D721Med (cell line): ENCODE measurements around the gene SEZ6L.

Experiments used
- DNase-seq: peaks from one replicate; pipeline ENCODE4 v3.0.0; 2011; ENCODE audit warnings: low spot score; ENCODE audit not compliant: insufficient read length
- FAIRE-seq: peaks from 2 replicates; lab custom pipeline; 2011; peaks lifted over from hg19 to GRCh38; lab: Jason Lieb, UNC
- TF ChIP-seq, protein P1 (sequence below): IDR thresholded peaks from 2 replicates; pipeline ENCODE4 v1.5.1; 2012; ENCODE audit warnings: mild to moderate bottlenecking, control low read depth; ENCODE audit not compliant: insufficient read depth; ENCODE audit errors: missing control alignments

SEZ6L gene

DNA sequence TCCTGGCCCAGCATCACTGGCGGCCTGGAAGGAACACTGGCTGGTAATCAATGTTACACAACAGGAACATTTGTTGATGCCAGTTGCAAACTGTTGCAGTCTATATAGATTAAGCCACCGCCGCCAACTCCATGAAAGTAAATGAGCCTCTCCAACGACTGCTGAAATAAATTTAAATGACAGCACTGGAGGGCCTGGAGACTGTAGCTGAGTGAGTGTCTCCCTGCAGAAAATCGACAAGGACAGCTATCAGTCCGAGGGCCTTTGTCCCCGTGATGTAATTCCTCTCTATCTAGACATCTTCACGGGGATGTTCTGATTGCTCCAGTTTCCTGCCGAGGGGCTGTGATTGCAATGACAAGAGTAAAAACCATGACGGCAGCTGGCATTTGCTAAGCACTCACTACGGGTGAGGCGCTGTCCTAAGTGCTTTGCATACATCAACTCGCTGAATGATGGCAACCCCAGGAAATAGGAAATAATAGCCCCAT lies 120.4 kb downstream of the SEZ6L start:
- FAIRE-seq (no peak), DNase-seq (no peak)
- TF ChIP-seq, protein P1, sequence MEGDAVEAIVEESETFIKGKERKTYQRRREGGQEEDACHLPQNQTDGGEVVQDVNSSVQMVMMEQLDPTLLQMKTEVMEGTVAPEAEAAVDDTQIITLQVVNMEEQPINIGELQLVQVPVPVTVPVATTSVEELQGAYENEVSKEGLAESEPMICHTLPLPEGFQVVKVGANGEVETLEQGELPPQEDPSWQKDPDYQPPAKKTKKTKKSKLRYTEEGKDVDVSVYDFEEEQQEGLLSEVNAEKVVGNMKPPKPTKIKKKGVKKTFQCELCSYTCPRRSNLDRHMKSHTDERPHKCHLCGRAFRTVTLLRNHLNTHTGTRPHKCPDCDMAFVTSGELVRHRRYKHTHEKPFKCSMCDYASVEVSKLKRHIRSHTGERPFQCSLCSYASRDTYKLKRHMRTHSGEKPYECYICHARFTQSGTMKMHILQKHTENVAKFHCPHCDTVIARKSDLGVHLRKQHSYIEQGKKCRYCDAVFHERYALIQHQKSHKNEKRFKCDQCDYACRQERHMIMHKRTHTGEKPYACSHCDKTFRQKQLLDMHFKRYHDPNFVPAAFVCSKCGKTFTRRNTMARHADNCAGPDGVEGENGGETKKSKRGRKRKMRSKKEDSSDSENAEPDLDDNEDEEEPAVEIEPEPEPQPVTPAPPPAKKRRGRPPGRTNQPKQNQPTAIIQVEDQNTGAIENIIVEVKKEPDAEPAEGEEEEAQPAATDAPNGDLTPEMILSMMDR = no peak

DNA sequence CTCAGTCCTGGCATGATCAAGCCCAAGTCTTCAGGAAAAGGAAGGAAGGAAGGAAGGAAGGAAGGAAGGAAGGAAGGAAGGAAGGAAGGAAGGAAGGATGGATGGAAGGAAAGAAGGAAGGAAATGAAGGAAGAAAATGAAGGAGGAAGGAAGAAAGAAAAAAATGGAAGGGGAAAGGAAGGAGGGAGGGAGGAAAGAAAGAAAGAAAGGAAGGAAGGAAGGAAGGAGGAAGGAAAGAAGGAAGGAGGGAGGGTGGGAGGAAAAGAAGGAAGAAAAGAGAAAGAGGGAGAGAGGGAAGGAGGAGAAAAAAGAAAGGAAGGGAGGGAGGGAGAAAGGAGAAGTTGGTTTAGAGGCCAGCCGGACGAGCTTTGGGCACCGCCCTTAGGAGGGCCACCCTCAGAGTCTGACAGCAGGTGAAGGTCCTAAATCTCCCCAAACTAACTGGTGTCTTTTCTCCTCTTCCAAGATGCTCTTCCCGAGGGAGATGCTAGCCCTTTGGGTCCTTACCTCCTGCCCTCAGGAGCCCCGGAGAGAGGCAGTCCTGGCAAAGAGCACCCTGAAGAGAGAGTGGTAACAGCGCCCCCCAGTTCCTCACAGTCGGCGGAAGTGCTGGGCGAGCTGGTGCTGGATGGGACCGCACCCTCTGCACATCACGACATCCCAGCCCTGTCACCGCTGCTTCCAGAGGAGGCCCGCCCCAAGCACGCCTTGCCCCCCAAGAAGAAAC lies 122.8 kb downstream of the SEZ6L start:
- no peak for FAIRE-seq
- DNase-seq = no peak
- TF ChIP-seq, protein P1 = no peak

DNA sequence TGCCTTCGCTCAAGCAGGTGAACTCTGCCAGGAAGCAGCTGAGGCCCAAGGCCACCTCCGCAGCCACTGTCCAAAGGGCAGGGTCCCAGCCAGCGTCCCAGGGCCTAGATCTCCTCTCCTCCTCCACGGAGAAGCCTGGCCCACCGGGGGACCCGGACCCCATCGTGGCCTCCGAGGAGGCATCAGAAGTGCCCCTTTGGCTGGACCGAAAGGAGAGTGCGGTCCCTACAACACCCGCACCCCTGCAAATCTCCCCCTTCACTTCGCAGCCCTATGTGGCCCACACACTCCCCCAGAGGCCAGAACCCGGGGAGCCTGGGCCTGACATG lies 123.4 kb downstream of the SEZ6L start:
- TF ChIP-seq, protein P1 = no peak
- DNase-seq (no peak), FAIRE-seq (no peak)

DNA sequence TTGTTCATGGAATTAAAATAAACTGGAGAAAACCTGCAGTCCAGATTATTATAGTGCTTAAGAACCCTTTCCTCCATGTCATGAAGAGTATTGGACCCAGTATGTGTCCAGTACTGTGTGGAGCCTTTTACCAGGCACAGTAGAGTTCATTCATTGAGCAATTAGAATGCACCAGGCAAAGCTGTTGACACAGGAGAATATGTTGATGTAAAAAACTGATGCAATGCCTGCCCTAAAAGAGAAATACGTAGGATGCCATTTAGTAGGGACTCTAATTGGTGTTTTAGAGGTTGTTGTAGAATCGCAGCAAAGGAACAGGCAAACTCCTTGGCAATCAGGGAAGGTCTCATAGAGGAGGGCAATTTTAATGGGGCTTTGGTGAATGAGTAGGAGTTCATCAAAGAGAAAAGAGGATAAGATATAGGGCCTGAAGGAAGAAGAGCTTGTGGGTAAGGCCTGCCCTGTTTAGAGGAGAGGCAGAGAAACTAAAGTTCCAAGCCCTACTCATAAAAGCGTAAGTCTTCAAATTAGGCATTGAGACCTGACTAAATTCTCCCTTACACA lies 126.4 kb downstream of the SEZ6L start:
- no peak for FAIRE-seq
- TF ChIP-seq, protein P1 = no peak
- DNase-seq = no peak

DNA sequence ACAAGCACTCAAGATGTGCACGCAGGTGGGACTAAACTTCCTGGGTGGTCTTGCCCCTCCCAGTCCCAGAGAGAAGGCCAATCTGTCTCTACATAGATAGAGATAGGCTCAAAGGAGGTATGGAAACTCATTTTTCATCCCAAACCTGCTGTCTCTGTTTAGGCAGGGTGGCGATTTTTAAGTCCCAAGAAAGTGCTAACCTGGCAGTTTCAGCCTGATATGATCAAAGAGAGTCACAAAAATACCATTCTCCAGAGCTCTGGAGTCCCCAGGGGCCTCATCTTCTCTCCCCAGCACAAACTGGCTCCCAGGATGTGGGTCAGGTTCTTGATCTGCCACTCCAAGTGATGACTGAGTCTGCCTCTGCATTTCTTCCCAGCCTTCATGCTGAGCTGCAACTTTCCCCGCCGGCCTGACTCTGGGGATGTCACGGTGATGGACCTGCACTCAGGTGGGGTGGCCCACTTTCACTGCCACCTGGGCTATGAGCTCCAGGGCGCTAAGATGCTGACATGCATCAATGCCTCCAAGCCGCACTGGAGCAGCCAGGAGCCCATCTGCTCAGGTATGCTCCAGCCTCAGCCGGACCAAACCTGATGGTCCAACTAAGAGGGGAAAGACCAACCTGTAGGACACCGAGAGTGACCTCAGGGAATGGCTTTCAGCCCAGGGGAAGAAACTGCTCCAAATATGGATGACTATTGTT lies 129.5 kb downstream of the SEZ6L start:
- DNase-seq = no peak
- TF ChIP-seq, protein P1 = no peak
- FAIRE-seq = no peak

DNA sequence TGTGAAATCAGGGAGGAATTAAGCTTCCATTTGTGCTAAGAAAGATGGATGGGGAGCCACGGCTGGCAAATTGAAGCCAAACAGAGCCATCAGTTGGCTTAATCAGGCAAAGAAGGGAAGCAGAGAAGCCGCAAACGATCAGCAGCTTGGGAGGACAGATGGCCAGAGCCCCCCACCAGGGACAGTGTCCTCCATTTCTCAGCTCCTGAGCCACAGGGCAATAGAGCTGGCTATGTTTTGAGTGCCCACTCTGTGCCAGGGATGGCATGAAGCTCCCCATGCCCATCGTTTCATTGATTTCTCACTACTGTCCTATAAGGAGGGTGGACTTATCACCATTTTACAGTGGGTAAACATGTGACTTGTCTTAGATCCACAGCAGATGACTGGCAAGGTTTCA lies 133.5 kb downstream of the SEZ6L start:
- TF ChIP-seq, protein P1 = no peak
- no peak for DNase-seq
- no peak for FAIRE-seq

DNA sequence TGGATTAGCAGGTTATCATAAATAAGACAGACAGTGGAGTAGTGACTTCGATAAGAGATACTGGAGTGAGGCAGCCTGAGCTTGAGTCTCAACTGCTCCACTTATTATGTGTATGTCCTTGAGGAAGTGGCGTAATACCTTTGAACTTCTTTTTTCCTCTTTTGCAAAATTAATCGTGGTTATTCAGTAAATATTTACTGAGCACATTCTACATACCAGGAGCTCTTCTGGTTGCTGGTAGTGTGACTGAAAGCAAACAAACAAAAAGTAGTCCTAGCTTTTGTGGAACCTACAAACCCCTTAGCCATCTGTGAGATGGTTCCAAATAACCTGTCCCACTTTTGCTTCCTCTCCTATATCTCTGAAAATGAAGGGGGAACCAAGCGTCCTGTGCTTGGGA lies 134.2 kb downstream of the SEZ6L start:
- TF ChIP-seq, protein P1 = no peak

More for the DNA sequence above, 134.2 kb downstream of the SEZ6L start:
- DNase-seq = no peak
- no peak for FAIRE-seq
